DND-41 (cell line): Measurements from ENCODE around the gene MYL4.
"Not testable (repeated sequence)": the region's sequence is repeated elsewhere in the genome, so short reads cannot be mapped to it uniquely, and the experiment has no call there.

Source experiments
- ATAC-seq: fragments of 200-7000 bp; cut with Tn5 transposase; 3 replicates; pipeline ENCODE4 v1.9.1; 2021; ENCODE audit warnings: low read depth; ENCODE audit not compliant: insufficient read depth
- DNase-seq: peaks from one replicate; pipeline ENCODE4 v3.0.0-alpha.2; 2020
- H2AFZ ChIP-seq: 2 replicates; pipeline ENCODE4 v1.6.0; 2012; ENCODE audit warnings: low read depth, low read length
- H3K27ac ChIP-seq: 2 replicates; pipeline ENCODE4 v1.5.1; 2012; ENCODE audit warnings: low read length, inconsistent platforms
- H3K27me3 ChIP-seq: fragments of 200-600 bp; sonication (generic); 2 replicates; pipeline ENCODE4 v1.6.0; 2012; ENCODE audit warnings: low read length, mild to moderate bottlenecking, inconsistent platforms; ENCODE audit not compliant: insufficient read depth, poor library complexity
- H3K36me3 ChIP-seq: 2 replicates; pipeline ENCODE4 v1.5.1; 2012; ENCODE audit warnings: low read length, inconsistent platforms; ENCODE audit not compliant: insufficient read depth
- H3K4me1 ChIP-seq: 2 replicates; pipeline ENCODE4 v1.5.1; 2012; ENCODE audit warnings: mild to moderate bottlenecking, low read length; ENCODE audit not compliant: insufficient read depth
- H3K4me2 ChIP-seq: 2 replicates; pipeline ENCODE4 v1.6.0; 2012; ENCODE audit warnings: mild to moderate bottlenecking, moderate library complexity, low read length, inconsistent platforms; ENCODE audit not compliant: insufficient read depth
- H3K4me3 ChIP-seq, 2 experiments: fragments of 200-600 bp in 1 of 2; shearing (Covaris generic) in 1 of 2; 2 replicates each; pipeline ENCODE4 v1.5.1; 2012 to 2016; ENCODE audit warnings: inconsistent platforms in 2 of 2, low read length in 2 of 2, mild to moderate bottlenecking in 2 of 2, low read depth in 1 of 2, moderate library complexity in 1 of 2
- H3K79me2 ChIP-seq: 2 replicates; pipeline ENCODE4 v1.6.0; 2012; ENCODE audit warnings: low read length, inconsistent platforms; ENCODE audit not compliant: insufficient read depth
- H3K9ac ChIP-seq: 2 replicates; pipeline ENCODE4 v1.6.0; 2012; ENCODE audit warnings: low read depth, mild to moderate bottlenecking, inconsistent platforms, low read length, moderate library complexity
- H3K9me3 ChIP-seq: 2 replicates; pipeline ENCODE4 v1.5.1; 2012; ENCODE audit warnings: low read length, moderate library complexity, mild to moderate bottlenecking, inconsistent platforms; ENCODE audit not compliant: insufficient read depth, severe bottlenecking
- H4K20me1 ChIP-seq: 2 replicates; pipeline ENCODE4 v1.6.0; 2012; ENCODE audit warnings: low read length; ENCODE audit not compliant: insufficient read depth
- CTCF ChIP-seq: IDR thresholded peaks from 2 replicates; pipeline ENCODE4 v1.5.1; 2012; ENCODE audit warnings: borderline replicate concordance, low read length, moderate library complexity, mild to moderate bottlenecking; ENCODE audit not compliant: poor library complexity, severe bottlenecking; ENCODE audit errors: extremely low read depth
- EZH2 ChIP-seq: IDR thresholded peaks from 3 replicates; pipeline ENCODE4 v1.6.1; 2012; ENCODE audit warnings: borderline replicate concordance, low read depth, mild to moderate bottlenecking, moderate library complexity, low read length, inconsistent platforms; ENCODE audit not compliant: severe bottlenecking

The MYL4 gene

DNA sequence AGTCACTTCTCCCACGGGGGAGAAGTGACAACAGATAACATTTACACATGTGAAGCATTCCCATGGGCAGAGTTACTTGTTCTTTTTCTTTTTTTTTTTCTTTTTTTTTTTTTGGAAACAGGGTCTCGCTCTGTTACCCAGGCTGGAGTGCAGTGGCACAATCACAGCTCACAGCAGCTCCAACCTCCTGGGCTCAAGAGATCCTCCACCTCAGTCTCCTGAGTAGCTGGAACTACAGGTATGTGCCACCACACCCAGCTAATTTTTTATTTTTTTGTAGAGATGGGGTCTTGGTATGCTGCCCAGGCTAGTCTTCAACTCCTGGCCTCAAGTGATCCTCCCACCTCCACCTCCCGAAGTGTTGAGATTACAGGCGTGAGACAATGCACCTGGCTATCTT is 40.3 kb upstream of the MYL4 start:
- not testable (repeated sequence) for ATAC-seq, H3K27me3 ChIP-seq, DNase-seq, H3K4me1 ChIP-seq, H3K27ac ChIP-seq, H2AFZ ChIP-seq, H3K4me3 ChIP-seq, H3K4me2 ChIP-seq, H3K9ac ChIP-seq, H3K9me3 ChIP-seq
- Histone ChIP-seq H4K20me1 (peaks cover 19% of the 10 kb centered on the region; the same call in 1 of the 2 replicates), H3K36me3 (peaks cover 87% of the 10 kb centered on the region), H3K79me2 (peaks cover 83% of the 10 kb centered on the region)

GRCh38 chr17:47170710-47171109 is 38.4 kb upstream of the MYL4 start:
- no peak overlapping the region for H3K4me3 ChIP-seq
- H3K9ac ChIP-seq = no peak overlapping the region
- peaks cover 86% of the 10 kb centered on the region for H3K79me2 ChIP-seq
- no peaks in the 10 kb centered on the region for H3K9me3 ChIP-seq
- peaks cover 87% of the 10 kb centered on the region for H3K36me3 ChIP-seq
- H3K27ac ChIP-seq = no peak overlapping the region
- H3K4me1 ChIP-seq = no peaks in the 10 kb centered on the region
- H3K4me2 ChIP-seq = no peak overlapping the region
- TF ChIP-seq EZH2 (no peak), CTCF (no peak)
- ATAC-seq (no peak), DNase-seq (no peak)
- H3K27me3 ChIP-seq = no peaks in the 10 kb centered on the region
- H2AFZ ChIP-seq = no peak overlapping the region
- H4K20me1 ChIP-seq = peaks cover 29% of the 10 kb centered on the region; the same call in 1 of the 2 replicates

- no peaks in the 10 kb centered on the region for H3K9me3 ChIP-seq
- no peaks in the 10 kb centered on the region for H3K4me1 ChIP-seq
- H3K4me3 ChIP-seq = no peak overlapping the region
- H3K36me3 ChIP-seq = peaks cover 88% of the 10 kb centered on the region
- TF ChIP-seq CTCF (no peak), EZH2 (no peak)
- DNase-seq (no peak), ATAC-seq (peak; percentile 54; the same call in 1 of the 3 replicates)
- no peak overlapping the region for H3K27ac ChIP-seq
- peaks cover 95% of the 10 kb centered on the region for H3K79me2 ChIP-seq
- H2AFZ ChIP-seq = no peak overlapping the region
- peaks cover 45% of the 10 kb centered on the region; the same call in 1 of the 2 replicates for H4K20me1 ChIP-seq
- H3K4me2 ChIP-seq = no peak overlapping the region
- H3K9ac ChIP-seq = no peak overlapping the region
- H3K27me3 ChIP-seq = no peaks in the 10 kb centered on the region
These were observed 36.2 kb upstream of the MYL4 start for GRCh38 chr17:47172696-47173565.

DNA sequence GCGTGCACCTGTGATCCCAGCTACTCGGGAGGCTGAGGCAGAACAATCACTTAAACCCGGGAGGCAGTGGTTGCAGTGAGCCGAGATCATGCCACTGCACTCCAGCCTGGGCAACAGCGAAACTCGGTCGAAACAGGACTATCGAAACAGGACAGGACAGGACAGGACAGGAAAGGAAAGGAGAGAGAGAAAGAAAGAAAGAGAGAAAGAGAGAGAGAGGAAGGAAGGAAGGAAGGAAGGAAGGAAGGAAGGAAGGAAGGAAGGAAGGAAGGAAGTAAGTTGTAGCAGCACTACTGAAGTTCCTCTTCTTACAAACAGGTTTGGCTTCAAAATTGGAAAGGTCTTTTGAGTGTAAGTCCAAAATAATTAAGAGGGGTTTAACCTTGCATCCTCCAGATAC is 34.3 kb upstream of the MYL4 start:
- not testable (repeated sequence) for ATAC-seq, H3K27ac ChIP-seq, H2AFZ ChIP-seq

More for the DNA sequence above, 34.3 kb upstream of the MYL4 start:
- DNase-seq, H3K9me3 ChIP-seq, H3K4me3 ChIP-seq, H3K4me2 ChIP-seq, H3K9ac ChIP-seq, H3K27me3 ChIP-seq, H3K4me1 ChIP-seq: not testable (repeated sequence)
- peaks cover 51% of the 10 kb centered on the region; the same call in 1 of the 2 replicates for H4K20me1 ChIP-seq
- H3K79me2 ChIP-seq = peaks cover 99% of the 10 kb centered on the region
- peaks cover 83% of the 10 kb centered on the region for H3K36me3 ChIP-seq
